Transverse colon (tissue), 4 donors: ENCODE results near the gene ACSL4.

ENCODE experiments used
- POLR2AphosphoS5 ChIP-seq, 3 donors: sonication (generic); formaldehyde crosslinking; IDR thresholded peaks; one replicate each; pipeline ENCODE4 v1.6.1; 2016; ENCODE audit warnings: antibody characterized with exemption in 3 of 3
- TF ChIP-seq, protein P1 (sequence below), 5 experiments: fragments of 200-600 bp in 3 of 5; fragments of 450-650 bp in 2 of 5; sonication (generic) in 3 of 5; IDR thresholded peaks; 1 replicate in 2 of 5; 2 replicates in 3 of 5; pipeline ENCODE4 v1.5.1; 2016 to 2017; ENCODE audit warnings: antibody characterized with exemption in 5 of 5, inconsistent platforms in 3 of 5, mild to moderate bottlenecking in 2 of 5, moderate library complexity in 1 of 5

DNA sequence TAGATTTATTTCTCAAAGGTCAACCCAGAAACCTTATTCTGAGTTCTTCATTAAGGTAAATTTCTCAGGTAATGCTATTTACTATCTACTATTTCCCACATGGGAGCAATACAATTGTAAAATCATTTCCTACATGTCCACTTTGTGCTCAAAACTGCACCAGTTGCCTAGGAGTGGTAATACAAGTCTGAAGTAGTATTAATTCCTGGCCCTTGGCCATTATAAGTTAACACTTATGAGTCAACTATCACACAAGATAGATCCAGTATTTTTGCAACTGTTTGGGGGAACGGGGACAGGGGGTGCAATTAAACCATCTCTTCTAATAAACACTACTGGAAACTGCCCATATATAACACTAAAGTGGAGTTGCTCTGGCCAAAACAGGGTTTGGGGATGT, 48.9 kb downstream of the ACSL4 start:
- no peak for TF ChIP-seq POLR2AphosphoS5 (IDR thresholded peaks at IDR 0.05)
- TF ChIP-seq, protein P1, sequence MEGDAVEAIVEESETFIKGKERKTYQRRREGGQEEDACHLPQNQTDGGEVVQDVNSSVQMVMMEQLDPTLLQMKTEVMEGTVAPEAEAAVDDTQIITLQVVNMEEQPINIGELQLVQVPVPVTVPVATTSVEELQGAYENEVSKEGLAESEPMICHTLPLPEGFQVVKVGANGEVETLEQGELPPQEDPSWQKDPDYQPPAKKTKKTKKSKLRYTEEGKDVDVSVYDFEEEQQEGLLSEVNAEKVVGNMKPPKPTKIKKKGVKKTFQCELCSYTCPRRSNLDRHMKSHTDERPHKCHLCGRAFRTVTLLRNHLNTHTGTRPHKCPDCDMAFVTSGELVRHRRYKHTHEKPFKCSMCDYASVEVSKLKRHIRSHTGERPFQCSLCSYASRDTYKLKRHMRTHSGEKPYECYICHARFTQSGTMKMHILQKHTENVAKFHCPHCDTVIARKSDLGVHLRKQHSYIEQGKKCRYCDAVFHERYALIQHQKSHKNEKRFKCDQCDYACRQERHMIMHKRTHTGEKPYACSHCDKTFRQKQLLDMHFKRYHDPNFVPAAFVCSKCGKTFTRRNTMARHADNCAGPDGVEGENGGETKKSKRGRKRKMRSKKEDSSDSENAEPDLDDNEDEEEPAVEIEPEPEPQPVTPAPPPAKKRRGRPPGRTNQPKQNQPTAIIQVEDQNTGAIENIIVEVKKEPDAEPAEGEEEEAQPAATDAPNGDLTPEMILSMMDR (IDR thresholded peaks at IDR 0.05), result no peak
